Activated T-helper 9 cell treated with anti-CD3 and anti-CD28 coated beads, Interleukin-2, amount 50 U/mL, for 16 hours (primary cell): ENCODE results near the gene PPARA.
"Not testable (repeated sequence)": the region's sequence is repeated elsewhere in the genome, so short reads cannot be mapped to it uniquely, and the experiment has no call there.

Experiments used
- DNase-seq: peaks from one replicate; pipeline ENCODE4 v3.0.0-alpha.2; 2020; ENCODE audit warnings: low read depth

PPARA gene

DNA sequence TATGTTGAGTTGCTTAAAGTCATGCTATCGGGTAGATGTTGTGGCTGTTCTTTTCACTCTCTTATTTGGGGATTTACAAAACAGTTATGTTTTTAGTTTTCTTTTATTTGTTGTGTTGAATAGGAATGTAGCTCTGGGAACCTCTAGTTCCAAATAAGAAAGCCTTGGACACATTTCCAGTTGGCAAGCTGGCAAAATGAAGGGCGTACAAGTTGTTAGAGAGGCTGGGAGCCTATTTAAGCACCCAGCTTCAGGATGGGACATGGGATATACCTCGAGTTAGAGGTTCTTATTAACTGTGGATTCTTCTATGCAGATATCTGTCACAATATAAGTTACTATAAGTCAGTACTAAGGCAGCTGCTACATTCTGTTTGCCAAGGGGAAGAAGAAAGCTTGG lies 22.8 kb downstream of the PPARA start:
- DNase-seq = no peak

DNA sequence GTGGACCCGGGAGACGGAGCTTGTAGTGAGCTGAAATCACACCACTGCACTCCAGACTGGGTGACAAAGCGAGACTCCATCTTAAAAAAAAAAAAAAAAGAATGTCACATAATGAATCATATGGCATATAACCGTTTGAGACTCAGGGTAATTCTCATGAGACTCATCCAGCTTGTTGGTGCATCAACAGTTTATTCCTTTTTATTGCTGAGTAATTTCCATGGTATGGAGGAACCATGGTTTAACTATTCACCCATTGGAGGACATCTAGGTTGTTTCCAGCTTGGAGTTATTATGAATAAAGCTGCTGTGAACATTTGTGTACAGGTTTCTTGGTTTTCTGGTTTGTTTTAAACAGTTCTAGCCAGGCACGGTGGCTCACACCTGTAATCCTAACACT lies 25.3 kb downstream of the PPARA start:
- no peak for DNase-seq

DNA sequence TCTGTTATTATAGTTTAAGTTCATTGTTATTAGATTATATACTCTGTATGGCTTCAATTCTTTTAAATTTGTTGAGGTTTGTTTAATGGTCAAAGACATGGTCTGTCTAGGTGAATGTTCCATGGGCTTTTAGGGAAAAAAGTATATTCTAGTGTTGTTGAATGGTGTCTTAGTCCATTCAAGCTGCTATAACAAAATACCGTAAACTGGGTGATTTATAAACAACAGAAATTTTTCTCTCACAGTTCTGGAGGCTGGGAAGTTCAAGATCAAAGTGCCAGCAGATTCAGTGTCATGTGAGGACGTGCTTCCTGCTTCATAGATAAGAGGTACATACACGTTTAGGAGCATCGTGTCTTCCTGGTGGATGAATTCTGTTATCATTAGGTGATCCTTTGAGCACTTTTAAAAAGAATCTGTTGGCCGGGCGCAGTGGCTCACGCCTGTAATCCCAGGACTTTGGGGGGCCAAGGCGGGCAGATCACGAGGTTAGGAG lies 26.2 kb downstream of the PPARA start:
- no peak for DNase-seq

DNA sequence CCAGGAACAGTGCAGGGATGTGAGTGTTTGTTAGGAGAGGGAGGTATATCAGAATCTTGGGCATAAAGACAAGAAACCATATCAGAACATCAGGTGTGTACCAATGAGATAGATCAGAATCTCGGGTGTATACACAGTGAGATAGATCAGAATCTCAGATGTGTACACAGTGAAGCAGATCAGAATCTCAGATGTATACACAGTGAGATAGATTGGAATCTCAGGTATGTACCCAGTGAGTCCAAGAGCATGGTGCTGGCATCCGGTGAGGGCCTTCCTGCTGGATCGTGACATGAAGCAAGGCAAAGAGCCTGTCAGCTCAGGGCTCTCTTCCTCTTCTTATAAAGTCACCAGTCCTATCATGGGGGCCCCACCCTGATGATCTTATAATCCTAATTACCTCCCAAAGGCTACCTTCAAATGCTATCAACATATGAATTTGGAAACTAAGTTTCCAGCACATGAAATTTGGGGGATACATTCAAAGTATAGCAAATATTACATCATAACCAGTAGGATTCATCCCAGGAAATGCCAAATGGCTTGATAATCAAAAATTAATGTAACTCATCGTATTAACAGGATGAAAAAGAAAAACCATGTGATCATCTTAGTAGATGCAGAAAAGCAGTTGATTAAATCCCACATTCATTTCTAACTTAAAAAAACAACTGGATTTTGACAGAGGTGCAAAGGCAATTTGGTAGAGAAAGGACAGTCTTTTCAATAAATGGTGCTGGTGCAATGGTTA lies 28.6 kb downstream of the PPARA start:
- DNase-seq = no peak

DNA sequence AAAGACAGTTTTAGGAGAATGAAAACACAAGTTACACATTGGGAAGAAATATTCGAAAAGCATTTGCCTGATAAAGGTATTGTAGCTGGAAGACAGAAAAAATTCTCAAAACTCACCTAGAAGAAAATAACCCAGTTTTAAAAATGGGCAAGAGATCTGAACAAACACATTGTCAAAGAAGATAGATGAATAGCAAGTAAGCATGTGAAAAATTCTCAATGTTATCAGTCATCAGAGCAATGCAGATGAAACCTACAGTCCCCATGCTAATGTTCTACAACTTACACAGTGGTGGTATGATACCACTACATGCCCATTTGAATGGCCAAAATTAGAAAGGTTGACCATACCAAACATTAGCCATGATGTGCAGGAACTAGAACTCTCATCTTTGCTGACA lies 29.4 kb downstream of the PPARA start:
- DNase-seq = no peak

DNA sequence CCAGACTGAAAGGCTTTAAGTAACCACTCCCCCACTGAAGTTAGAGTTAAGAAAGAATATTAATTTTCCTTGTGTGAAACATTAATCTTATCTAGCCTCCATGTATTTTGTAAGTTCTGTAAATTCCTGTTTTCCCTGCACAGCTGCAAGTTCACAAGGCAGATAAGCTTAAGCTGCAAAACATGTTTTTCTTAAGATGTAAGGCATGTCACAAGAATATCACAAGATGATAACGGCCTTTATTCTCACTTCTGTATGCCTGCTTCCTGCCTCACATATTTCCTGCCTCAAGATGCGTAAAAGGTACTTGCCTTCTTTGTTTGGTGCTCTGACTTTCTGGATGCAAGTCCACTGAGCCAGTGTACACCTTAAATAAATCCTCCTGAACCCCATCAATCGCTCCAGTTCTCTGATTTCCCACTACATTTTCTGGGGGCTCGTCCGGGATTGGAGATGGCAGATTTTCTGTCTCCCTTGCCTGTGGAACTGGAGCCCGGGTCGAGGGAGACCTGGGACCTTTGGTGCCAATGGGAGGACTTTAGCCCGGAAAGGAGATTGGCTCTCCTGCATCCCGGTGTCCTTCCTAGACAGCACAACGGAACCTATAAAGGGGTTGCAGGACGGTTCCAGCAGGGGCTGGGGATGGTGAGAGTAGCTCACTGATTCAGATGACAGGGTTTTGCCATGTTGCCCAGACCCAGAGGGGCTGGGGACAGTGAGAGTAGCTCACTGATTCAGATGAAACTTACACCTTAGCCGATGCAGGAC lies 30.2 kb downstream of the PPARA start:
- no peak for DNase-seq

DNA sequence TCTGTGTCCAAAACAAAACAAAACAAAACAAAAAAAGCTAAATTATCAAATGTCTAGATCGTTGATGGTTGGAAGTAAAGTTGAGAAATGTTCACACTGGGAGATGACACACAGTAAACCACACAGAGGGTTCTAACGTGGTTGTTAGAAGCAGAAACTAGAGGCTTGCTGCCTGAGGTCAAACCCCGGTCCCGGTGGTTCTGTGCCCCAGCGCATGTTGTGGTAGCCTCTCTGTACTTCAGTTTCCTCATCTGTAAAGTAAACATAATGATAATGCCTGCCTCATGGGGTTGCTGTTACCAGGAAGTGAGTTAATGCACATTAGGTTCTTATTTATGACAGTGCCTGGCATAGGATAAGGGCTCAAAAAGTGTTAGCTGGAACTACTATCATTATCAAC lies 33.4 kb downstream of the PPARA start:
- no peak for DNase-seq

DNA sequence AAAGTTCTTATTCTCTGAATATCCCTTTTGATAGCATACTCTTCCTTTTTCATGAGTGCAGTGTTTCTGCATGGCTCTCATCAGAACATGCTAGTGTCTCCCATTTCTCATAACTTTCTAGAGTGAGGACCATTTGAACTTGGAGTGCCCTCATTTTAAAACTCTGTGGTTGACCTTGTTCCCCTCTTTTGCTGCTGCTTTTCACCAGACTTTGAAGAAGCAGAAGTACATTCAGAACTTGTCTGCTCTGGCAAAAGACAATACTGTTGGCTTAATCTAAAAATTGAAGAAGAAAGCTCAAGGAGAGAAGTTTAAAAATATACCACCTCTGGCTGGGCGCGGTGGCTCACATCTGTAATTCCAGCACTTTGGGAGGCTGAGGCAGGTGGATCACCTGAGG lies 35.0 kb downstream of the PPARA start:
- DNase-seq = no peak

DNA sequence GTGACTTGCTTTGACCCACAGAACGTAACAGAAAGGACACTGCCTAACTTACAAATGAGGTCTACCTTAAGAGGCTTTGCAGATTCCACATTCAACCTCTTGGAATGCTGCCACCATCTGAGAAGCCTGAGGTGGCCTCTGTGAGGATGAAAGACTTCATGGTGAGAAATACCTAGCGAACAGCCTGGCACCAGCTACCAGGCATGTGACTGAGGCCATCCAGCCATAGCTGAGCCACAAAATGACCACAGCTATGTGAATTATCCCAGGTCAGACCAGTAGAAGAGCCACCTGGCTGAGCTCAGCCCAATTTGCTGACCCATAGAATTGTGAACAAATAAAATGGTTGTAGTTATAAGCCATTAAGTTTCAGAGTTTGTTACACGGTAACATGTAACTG lies 37.5 kb downstream of the PPARA start:
- no peak for DNase-seq

DNA sequence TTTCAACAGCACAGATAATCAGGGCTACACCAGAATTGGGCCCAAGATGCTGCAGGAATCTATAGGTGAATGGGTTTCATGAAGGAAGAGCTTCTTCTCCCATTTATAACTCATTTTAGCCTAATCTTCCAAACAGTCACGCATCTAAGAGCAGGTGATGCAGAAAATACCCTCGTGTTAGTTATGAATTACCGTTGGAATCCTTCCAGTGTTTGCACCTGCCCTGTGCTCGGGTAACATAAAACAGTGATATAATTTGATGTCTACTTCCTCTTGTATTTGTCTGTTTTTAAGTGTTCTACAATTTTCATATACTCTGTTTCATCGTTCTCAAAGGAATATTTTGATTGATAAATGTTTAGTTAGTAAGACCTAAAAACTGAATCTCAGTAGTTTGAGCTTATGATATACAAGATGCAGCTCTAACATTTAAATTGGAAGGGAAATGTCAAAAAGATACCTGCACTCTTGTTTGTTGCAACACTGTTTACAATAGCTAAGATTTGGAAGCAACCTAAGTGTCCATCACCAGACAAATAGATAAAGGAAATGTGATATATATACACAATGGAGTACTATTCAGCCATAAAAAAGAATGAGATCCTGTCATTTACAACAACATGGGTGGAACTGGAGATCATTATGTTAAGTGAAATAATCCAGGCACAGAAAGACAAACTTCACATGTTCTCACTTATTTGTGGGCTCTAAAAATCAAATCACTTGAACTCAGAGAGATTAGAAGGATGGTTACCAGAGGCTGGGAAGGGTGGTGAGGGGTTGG lies 42.1 kb downstream of the PPARA start:
- no peak for DNase-seq

DNA sequence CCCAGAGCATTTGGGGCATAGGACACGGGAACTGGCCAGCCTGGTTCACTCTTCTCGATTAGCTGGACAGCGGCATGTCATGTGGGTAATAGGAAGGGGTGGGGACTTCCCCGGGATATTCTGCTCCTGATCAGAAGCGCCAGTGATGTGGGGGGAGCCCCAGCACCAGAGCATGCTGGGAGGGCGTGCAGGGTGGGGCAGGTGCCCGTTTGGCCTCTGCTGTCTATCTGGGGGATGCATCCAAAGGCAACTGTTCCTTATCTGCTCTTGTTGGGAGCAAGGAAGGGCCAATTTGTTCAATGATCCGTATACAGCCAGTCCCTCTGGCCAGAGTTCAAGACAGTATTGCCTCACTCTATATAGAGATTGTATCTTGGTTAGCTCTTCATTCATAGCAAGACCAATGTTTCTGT lies 43.6 kb downstream of the PPARA start:
- DNase-seq = no peak

DNA sequence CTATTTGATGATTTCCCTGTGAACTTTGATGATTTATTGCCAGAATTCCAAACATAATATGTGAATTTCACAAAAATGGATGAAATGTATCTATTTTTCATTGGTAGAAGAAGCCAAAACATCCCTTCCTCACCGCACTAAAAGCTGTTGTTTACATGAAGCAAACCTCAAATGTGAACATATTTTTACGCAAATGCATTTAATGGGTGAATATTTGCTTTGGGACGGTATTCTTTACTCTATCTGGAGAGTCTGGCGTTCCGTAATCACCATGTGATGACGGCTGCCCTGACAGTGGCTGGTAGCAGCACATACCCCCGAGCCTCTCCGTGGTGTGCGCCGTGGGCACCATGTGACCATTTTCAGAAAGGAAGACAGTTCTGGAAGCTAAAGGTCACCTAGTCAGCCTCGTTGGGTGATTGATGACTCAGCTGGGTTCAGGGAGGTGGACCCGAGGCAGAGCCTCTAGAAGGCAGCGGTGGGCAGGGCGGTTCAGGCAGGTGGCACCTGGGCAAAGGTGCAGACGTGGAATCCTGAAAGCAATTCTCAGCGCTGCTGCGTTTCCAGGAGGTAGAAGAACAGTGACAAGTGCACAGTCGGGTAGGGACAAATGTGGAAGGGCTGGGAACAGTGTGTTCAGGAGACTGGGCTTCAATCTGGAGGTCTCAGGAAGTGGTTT lies 45.3 kb downstream of the PPARA start:
- DNase-seq = no peak

DNA sequence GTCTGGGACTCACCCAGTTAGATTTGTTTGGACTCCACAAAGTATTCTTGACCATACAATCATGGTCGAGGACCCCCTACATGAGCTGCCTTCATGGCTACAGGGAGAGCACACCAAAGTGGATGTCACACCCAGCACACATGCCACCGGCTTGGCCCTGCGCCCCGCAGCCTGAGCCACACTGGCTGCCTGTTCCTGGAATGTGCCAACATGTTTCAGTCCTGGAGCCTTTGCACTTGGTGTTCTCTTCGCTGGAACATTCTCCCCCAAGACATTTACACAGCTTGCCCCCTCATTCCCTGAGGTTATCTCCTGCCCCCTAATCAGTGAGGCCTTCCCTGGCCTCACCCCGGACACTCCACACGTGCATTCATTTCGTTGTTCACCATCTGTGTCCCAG lies 46.0 kb downstream of the PPARA start:
- DNase-seq = no peak

DNA sequence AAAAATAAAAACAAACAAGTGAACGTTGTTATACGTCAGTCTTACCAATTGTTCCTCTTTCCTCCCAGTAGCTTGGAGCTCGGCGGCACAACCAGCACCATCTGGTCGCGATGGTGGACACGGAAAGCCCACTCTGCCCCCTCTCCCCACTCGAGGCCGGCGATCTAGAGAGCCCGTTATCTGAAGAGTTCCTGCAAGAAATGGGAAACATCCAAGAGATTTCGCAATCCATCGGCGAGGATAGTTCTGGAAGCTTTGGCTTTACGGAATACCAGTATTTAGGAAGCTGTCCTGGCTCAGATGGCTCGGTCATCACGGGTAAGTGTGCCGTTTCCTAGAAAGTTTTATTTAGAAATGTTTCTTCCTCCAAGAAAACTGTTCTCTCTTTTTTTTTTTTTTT lies 47.9 kb downstream of the PPARA start:
- DNase-seq = no peak

DNA sequence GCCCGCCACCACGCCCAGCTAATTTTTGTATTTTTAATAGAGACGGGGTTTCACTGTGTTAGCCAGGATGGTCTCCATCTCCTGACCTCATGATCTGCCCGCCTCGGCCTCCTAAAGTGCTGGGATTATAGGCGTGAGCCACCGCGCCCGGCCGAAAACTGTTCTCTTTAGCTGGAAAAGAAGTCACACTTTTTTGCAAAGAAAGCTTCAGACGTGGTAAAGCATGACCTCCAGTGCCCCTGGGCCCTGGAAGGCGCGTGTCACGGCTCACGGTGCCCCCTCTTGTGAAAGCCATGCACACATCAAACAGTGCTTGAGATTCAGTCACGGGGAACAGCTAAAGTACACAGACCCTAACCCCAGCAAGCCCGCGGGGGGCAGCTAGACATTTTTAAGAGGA lies 48.5 kb downstream of the PPARA start:
- DNase-seq = not testable (repeated sequence)

DNA sequence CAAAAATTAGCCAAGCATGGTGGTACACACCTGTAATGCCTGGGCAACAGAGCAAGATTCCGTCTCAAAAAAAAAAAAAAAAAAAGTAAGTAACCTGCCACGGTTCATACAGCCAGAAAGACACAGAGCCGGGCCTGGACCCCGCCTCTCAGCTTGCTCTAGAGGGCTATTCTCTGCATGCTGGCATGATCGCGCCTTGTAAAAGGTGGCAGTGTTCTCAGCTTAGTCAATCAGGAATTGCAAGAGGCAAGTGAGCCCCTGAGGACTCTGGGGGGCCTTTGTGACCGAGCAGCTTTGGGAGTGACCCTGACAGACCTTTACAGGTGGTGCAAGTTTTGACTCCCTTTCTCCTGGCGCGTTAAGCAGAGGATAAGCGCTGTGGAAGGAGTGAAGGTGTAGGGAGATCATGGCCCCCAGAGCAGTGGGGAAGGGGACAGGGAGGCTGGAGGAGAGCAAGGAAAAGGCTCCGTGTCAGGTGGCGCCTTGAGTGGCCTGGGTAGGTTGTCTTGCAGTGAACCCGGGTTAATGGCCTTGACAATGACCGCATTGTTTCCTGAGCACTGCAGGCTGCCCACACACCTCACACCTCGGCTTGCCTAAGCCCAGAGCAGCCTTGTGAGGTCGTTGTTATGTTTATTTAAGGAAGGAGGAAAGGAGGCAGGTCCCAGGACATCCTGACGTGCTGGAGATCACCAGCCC lies 50.9 kb downstream of the PPARA start:
- no peak for DNase-seq

DNA sequence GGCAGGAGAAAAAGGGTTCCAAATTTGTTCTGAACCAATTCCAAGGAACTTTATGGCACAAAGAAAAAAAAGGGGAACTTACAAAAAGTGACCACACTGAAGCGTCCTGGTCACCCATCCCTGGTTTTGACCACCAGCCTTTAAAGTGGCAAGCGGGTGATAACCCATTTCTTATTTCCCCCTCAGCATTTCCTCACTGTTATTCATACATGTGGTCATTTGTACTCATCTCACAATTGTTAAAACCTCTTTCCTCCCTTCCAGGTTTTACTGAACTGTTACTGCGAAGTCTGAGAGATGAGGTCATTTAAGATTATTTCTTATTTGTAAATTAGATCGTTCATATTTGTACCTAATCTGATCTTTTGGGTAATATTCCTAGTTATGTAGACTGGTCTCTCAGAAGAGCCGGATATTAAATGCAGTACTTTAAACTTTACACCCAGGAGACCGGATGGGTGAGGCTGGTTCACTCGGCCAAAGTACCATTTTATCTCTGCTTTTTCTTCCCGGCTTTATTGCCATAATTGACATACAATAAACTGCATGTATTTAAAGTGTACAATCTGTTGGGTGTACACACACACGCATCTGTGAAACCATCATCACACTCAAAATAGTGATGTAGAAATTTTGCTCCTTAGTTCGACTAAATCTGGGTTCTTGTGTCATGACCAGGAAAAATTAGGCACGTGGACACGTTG lies 52.7 kb downstream of the PPARA start:
- DNase-seq = no peak

DNA sequence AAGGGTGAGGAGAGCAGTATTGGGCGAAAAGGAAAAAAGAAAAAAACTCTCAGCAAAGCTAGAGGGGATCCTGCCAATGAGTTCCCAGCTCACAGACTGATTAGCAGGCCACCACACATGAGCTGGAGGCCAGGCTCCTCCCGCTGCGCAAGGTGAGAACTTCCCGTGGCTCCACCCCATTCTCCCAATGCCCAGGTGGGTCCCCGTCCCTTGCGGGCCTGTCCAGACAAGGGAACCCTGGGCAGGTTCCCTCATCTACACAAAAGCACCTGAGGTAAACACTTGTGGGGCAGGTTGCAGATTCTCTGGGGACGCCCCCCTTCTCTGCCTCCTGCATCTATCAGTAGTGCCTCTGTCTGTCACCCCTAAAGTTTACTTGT lies 53.3 kb downstream of the PPARA start:
- DNase-seq = no peak

DNA sequence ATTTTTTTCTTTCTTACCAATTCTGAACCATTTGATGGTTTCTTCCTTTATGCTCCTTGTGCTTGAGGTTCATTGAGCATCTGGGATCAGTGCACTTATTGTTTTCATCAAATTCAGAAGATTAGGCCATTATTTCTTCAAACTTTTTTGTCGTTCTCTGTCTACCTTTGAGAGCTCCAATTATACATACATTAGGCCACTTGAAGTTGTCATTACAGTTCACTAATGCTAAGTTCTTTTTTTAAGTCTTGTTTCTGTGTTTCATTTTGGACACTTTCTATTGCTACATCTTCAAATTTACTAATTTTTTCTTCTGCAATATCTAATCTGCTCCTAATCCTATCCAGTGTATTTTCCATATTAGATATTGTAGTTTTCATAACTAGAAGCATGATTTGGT lies 58.9 kb downstream of the PPARA start:
- no peak for DNase-seq

DNA sequence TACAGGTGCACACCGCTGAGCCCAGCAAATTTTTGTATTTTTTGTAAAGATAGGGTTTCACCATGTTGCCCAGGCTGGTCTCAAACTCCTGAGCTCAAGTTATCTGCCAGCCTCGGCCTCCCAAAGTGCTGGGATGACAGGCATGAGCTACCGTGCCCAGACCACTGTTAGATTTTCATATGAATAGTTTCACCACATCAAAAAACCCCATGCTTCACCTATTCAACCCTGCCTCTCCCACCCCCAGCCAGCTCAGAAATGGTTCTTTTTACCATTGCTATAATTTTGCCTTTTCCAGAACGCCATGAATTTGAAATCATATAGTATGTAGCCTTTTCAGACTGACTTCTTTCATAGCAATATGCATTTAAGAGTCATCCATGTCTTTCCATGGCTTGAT lies 61.9 kb downstream of the PPARA start:
- no peak for DNase-seq

DNA sequence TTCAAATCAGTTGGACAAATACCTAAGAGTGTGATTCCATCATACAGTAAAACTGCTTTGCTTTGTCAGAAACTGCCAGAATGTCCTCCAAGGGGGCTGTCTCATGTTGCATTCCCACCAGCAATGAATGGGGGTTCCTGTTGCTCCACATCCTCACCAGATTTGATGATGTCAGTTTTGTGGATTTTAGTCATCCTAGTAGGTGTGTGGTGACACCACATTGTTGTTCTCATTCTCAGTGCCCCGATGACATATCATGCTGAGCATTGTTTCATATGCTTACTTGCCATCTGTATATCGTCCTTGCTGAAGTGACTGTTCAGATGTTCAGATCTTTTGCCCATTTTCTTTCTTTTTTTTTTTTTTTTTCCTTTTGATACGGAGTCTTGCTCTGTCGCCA lies 62.7 kb downstream of the PPARA start:
- no peak for DNase-seq
